Mammary epithelial cell (primary cell): ENCODE data around the gene MT1B.

Experiments
- EZH2 ChIP-seq: IDR thresholded peaks from 2 replicates; pipeline ENCODE4 v1.6.1; 2012; ENCODE audit warnings: low read length, inconsistent platforms, borderline replicate concordance
- TF ChIP-seq, protein P1 (sequence below), 2 donors: IDR thresholded peaks in 1 of 2; conservative IDR thresholded peaks in 1 of 2; 2 replicates each; pipeline ENCODE4 v1.5.1; 2011 to 2012; ENCODE audit warnings: inconsistent platforms in 2 of 2, low read length in 2 of 2, mild to moderate bottlenecking in 2 of 2, control low read depth in 1 of 2, low read depth in 1 of 2; ENCODE audit not compliant: insufficient read depth in 1 of 2; ENCODE audit errors: extremely low read depth in 1 of 2

DNA sequence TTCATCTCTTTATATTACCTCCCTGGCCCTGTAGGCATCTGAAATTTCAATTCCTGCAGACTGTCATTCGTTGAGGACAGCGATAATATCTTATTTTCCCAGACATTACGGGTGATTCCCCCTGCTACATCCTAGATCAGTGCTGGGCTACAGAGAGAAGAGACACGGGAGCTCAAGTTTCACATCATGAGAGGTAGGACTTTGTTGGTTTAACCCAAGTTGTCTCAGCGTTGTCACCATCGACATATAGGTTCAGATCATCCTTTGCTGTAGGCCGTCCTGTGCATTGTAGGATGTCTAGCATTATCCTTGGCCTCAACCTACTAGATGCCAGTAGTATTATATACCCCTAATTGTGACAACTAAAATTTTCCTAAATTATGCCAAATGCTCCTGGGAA is 49.8 kb downstream of the MT1B start:
- TF ChIP-seq, protein P1, sequence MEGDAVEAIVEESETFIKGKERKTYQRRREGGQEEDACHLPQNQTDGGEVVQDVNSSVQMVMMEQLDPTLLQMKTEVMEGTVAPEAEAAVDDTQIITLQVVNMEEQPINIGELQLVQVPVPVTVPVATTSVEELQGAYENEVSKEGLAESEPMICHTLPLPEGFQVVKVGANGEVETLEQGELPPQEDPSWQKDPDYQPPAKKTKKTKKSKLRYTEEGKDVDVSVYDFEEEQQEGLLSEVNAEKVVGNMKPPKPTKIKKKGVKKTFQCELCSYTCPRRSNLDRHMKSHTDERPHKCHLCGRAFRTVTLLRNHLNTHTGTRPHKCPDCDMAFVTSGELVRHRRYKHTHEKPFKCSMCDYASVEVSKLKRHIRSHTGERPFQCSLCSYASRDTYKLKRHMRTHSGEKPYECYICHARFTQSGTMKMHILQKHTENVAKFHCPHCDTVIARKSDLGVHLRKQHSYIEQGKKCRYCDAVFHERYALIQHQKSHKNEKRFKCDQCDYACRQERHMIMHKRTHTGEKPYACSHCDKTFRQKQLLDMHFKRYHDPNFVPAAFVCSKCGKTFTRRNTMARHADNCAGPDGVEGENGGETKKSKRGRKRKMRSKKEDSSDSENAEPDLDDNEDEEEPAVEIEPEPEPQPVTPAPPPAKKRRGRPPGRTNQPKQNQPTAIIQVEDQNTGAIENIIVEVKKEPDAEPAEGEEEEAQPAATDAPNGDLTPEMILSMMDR (conservative IDR thresholded peaks at IDR 0.05 in 1 of 2, IDR thresholded peaks at IDR 0.05 in 1 of 2; ENCODE audit: extremely low read depth in 1 of 2, insufficient read depth in 1 of 2, low read depth in 1 of 2, low read length in 2 of 2), result no peak
- TF ChIP-seq EZH2, result no peak
